Neural cell (in vitro differentiated cells): ENCODE measurements around the gene ASCL5. TPM values are rescaled to one million over a fixed set of nuclear protein-coding genes. Genes with fewer than 3 reads are reported as not detected.

ENCODE experiments used
- H2AFZ ChIP-seq: fragments of 200-600, 300-800 bp; sonication (generic), shearing (Covaris generic); 2 replicates; pipeline ENCODE4 v1.6.0; 2014; ENCODE audit warnings: low read depth, mild to moderate bottlenecking, antibody characterized with exemption, low read length, moderate library complexity
- H3F3A ChIP-seq: fragments of 200-600 bp; shearing (Covaris generic); 2 replicates; pipeline ENCODE4 v1.6.1; 2016; ENCODE audit warnings: mild to moderate bottlenecking, moderate library complexity, mixed read lengths, antibody characterized with exemption, low read length; ENCODE audit not compliant: insufficient read depth, poor library complexity, severe bottlenecking
- H3K27ac ChIP-seq: fragments of 200-600, 300-800 bp; sonication (generic), shearing (Covaris generic); 2 replicates; pipeline ENCODE4 v1.5.1; 2014; ENCODE audit warnings: mild to moderate bottlenecking, low read length, moderate library complexity
- H3K27me3 ChIP-seq: fragments of 300-800, 200-600 bp; sonication (generic), shearing (Covaris generic); 2 replicates; pipeline ENCODE4 v1.6.0; 2014; ENCODE audit warnings: mild to moderate bottlenecking, low read depth, low read length, moderate library complexity; ENCODE audit not compliant: insufficient read depth
- H3K36me3 ChIP-seq: fragments of 300-800, 200-600 bp; sonication (generic), shearing (Covaris generic); 2 replicates; pipeline ENCODE4 v1.5.1; 2014; ENCODE audit warnings: mild to moderate bottlenecking, antibody characterized with exemption, low read length, moderate library complexity; ENCODE audit not compliant: insufficient read depth
- H3K4me2 ChIP-seq: fragments of 300-800, 200-600 bp; sonication (generic), shearing (Covaris generic); 2 replicates; pipeline ENCODE4 v1.6.0; 2014; ENCODE audit warnings: mild to moderate bottlenecking, low read length
- H3K4me3 ChIP-seq: fragments of 300-800, 200-600 bp; sonication (generic), shearing (Covaris generic); 2 replicates; pipeline ENCODE4 v1.5.1; 2014; ENCODE audit warnings: mild to moderate bottlenecking, low read length, moderate library complexity
- H3K79me2 ChIP-seq: fragments of 200-600 bp; shearing (Covaris generic); replicated peaks from 2 replicates; pipeline ENCODE4 v1.6.0; 2014; ENCODE audit warnings: mild to moderate bottlenecking, low read length, moderate library complexity; ENCODE audit not compliant: insufficient read depth
- H3K9ac ChIP-seq: fragments of 300-800, 200-600 bp; sonication (generic), shearing (Covaris generic); 2 replicates; pipeline ENCODE4 v1.6.1; 2016; ENCODE audit warnings: mild to moderate bottlenecking, low read length, mixed read lengths
- H3K9me2 ChIP-seq: fragments of 200-600 bp; shearing (Covaris generic); 2 replicates; pipeline ENCODE4 v1.6.1; 2016; ENCODE audit warnings: mild to moderate bottlenecking, low read length, mixed read lengths; ENCODE audit not compliant: insufficient read depth
- H3K9me3 ChIP-seq: fragments of 200-600, 300-800 bp; sonication (generic), shearing (Covaris generic); 2 replicates; pipeline ENCODE4 v1.6.1; 2016; ENCODE audit warnings: mild to moderate bottlenecking, mixed run types, low read length, moderate library complexity, mixed read lengths
- H4K20me1 ChIP-seq: fragments of 200-600 bp; shearing (Covaris generic); 2 replicates; pipeline ENCODE4 v1.6.1; 2016; ENCODE audit warnings: mild to moderate bottlenecking, mixed run types; ENCODE audit not compliant: insufficient read depth
- EP300 ChIP-seq: fragments of 450-650 bp; conservative IDR thresholded peaks from 2 replicates; pipeline ENCODE4 v1.6.1; 2014; ENCODE audit warnings: antibody characterized with exemption, mild to moderate bottlenecking, moderate library complexity; ENCODE audit not compliant: poor library complexity, severe bottlenecking
- EZH2 ChIP-seq: fragments of 200-600, 300-800 bp; shearing (Covaris generic), sonication (generic); IDR thresholded peaks from 2 replicates; pipeline ENCODE4 v1.6.1; 2014; ENCODE audit warnings: antibody characterized with exemption, low read length, borderline replicate concordance, mild to moderate bottlenecking; ENCODE audit not compliant: insufficient read depth, poor library complexity, severe bottlenecking
- MXI1 ChIP-seq: fragments of 450-650 bp; conservative IDR thresholded peaks from 2 replicates; pipeline ENCODE4 v1.6.1; 2014; ENCODE audit warnings: antibody characterized with exemption, mild to moderate bottlenecking; ENCODE audit not compliant: poor library complexity, severe bottlenecking
- POLR2AphosphoS5 ChIP-seq: IDR thresholded peaks from 2 replicates; pipeline ENCODE4 v1.6.1; 2012
- RAD21 ChIP-seq: fragments of 450-650 bp; conservative IDR thresholded peaks from 2 replicates; pipeline ENCODE4 v1.6.1; 2014; ENCODE audit warnings: antibody characterized with exemption, mild to moderate bottlenecking, moderate library complexity
- SMC3 ChIP-seq: fragments of 450-650 bp; conservative IDR thresholded peaks from 2 replicates; pipeline ENCODE4 v1.6.1; 2014; ENCODE audit warnings: antibody characterized with exemption, mild to moderate bottlenecking, moderate library complexity; ENCODE audit not compliant: poor library complexity
- TAF1 ChIP-seq: IDR thresholded peaks from 2 replicates; pipeline ENCODE4 v1.6.1; 2012; ENCODE audit warnings: low read depth
- polyA plus RNA-seq: library from polyadenylated mRNA; depleted of rRNA; stranded (reverse); fragments of >200 nt; gene quantifications from 2 replicates; pipeline ENCODE4 v1.2.3, GENCODE V29; 2014
- TF ChIP-seq, protein P1 (sequence below): IDR thresholded peaks from 2 replicates; pipeline ENCODE4 v1.6.1; 2012; ENCODE audit warnings: borderline replicate concordance
- TF ChIP-seq, protein P2 (sequence below): fragments of 450-650 bp; IDR thresholded peaks from 2 replicates; pipeline ENCODE4 v1.5.1; 2014; ENCODE audit warnings: antibody characterized with exemption, mild to moderate bottlenecking, moderate library complexity; ENCODE audit not compliant: poor library complexity, severe bottlenecking

ASCL5 gene
- polyA plus RNA-seq, 1 donor from 2014 or later, result not detected

DNA sequence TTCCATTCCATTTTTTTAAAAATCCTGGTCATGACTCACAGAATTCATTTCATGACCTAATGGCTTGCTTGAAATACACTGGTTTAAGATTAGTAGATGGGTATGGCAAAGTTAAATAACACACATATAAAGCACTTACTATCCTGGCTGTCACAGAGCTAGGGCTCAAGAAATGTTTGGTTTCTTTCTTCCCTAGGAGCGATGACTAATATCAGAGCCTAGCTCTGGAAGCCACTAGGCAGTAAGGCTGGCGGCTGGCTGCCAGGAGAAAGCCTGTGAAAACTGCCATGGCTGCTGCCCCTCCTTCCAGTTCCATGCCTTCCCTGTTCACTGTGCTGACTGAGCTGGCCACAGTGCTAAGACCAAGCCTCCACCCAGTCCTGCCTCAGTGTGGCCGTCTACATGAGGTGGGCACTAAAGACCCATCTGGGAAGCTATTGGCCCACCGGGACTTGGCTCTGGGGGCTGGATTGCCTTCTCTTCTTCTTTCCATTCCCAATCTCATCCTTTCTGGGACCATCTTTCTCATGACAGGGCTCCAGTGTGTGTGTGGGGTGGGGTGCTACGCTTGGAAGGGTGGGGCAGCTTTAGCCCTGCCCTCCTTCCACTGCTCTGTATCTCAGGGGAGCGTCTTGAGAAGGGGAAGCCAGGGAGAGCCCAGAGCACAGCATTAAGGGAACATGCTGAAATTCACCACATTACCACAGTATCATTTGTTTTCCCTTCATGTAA is 10.8 kb upstream of the ASCL5 start:
- H3K4me2 ChIP-seq, result no peak overlapping the region
- H3K36me3 ChIP-seq, result no peaks in the 10 kb centered on the region
- TF ChIP-seq, protein P1, sequence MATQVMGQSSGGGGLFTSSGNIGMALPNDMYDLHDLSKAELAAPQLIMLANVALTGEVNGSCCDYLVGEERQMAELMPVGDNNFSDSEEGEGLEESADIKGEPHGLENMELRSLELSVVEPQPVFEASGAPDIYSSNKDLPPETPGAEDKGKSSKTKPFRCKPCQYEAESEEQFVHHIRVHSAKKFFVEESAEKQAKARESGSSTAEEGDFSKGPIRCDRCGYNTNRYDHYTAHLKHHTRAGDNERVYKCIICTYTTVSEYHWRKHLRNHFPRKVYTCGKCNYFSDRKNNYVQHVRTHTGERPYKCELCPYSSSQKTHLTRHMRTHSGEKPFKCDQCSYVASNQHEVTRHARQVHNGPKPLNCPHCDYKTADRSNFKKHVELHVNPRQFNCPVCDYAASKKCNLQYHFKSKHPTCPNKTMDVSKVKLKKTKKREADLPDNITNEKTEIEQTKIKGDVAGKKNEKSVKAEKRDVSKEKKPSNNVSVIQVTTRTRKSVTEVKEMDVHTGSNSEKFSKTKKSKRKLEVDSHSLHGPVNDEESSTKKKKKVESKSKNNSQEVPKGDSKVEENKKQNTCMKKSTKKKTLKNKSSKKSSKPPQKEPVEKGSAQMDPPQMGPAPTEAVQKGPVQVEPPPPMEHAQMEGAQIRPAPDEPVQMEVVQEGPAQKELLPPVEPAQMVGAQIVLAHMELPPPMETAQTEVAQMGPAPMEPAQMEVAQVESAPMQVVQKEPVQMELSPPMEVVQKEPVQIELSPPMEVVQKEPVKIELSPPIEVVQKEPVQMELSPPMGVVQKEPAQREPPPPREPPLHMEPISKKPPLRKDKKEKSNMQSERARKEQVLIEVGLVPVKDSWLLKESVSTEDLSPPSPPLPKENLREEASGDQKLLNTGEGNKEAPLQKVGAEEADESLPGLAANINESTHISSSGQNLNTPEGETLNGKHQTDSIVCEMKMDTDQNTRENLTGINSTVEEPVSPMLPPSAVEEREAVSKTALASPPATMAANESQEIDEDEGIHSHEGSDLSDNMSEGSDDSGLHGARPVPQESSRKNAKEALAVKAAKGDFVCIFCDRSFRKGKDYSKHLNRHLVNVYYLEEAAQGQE, result no peak
- TF ChIP-seq SMC3 (no peak), RAD21 (no peak), EZH2 (no peak), EP300 (no peak), MXI1 (no peak), POLR2AphosphoS5 (no peak), TAF1 (no peak)
- TF ChIP-seq, protein P2, sequence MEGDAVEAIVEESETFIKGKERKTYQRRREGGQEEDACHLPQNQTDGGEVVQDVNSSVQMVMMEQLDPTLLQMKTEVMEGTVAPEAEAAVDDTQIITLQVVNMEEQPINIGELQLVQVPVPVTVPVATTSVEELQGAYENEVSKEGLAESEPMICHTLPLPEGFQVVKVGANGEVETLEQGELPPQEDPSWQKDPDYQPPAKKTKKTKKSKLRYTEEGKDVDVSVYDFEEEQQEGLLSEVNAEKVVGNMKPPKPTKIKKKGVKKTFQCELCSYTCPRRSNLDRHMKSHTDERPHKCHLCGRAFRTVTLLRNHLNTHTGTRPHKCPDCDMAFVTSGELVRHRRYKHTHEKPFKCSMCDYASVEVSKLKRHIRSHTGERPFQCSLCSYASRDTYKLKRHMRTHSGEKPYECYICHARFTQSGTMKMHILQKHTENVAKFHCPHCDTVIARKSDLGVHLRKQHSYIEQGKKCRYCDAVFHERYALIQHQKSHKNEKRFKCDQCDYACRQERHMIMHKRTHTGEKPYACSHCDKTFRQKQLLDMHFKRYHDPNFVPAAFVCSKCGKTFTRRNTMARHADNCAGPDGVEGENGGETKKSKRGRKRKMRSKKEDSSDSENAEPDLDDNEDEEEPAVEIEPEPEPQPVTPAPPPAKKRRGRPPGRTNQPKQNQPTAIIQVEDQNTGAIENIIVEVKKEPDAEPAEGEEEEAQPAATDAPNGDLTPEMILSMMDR, result no peak
- no peaks in the 10 kb centered on the region for H3K9me2 ChIP-seq
- no peaks in the 10 kb centered on the region for H3F3A ChIP-seq
- no peaks in the 10 kb centered on the region for H3K9me3 ChIP-seq
- no peak overlapping the region for H3K4me3 ChIP-seq
- no peak overlapping the region for H2AFZ ChIP-seq
- no peak overlapping the region for H3K9ac ChIP-seq
- no peak overlapping the region for H3K27ac ChIP-seq
- no peaks in the 10 kb centered on the region for H4K20me1 ChIP-seq
- H3K27me3 ChIP-seq, result no peaks in the 10 kb centered on the region
- no peaks in the 10 kb centered on the region for H3K79me2 ChIP-seq

GRCh38 chr1:201137024-201137392 is 10.0 kb upstream of the ASCL5 start:
- no peaks in the 10 kb centered on the region for H3F3A ChIP-seq
- H3K9me3 ChIP-seq, result no peaks in the 10 kb centered on the region
- H4K20me1 ChIP-seq, result no peaks in the 10 kb centered on the region
- no peaks in the 10 kb centered on the region for H3K9me2 ChIP-seq
- no peak overlapping the region for H3K27ac ChIP-seq
- H3K36me3 ChIP-seq, result no peaks in the 10 kb centered on the region
- no peaks in the 10 kb centered on the region for H3K27me3 ChIP-seq
- no peak overlapping the region for H2AFZ ChIP-seq
- H3K4me2 ChIP-seq, result no peak overlapping the region
- H3K79me2 ChIP-seq, result no peaks in the 10 kb centered on the region
- TF ChIP-seq MXI1 (no peak), EZH2 (no peak), SMC3 (no peak), RAD21 (no peak), POLR2AphosphoS5 (no peak), TAF1 (no peak), EP300 (no peak)
- TF ChIP-seq, protein P2, result no peak
- TF ChIP-seq, protein P1, result no peak
- H3K4me3 ChIP-seq, result no peak overlapping the region
- no peak overlapping the region for H3K9ac ChIP-seq
